Measurements from ENCODE around the gene CLHC1.
"Not testable (repeated sequence)": the region's sequence is repeated elsewhere in the genome, so short reads cannot be mapped to it uniquely, and the experiment has no call there.

Gene CLHC1

GRCh38 chr2:55134316-55134706 is 97.8 kb downstream of the CLHC1 start:
- DNase-seq (ENCODE audit: low read depth), result no peak

- peak; percentile 56 for DNase-seq (ENCODE audit: low read depth)
Measured at GRCh38 chr2:55133467-55134315, 98.4 kb downstream of the CLHC1 start.

- no peak for DNase-seq (ENCODE audit: low read depth)
Measured at GRCh38 chr2:55130849-55131248, 101.2 kb downstream of the CLHC1 start.

- DNase-seq (ENCODE audit: low read depth), result not testable (repeated sequence)
Measured at GRCh38 chr2:55126643-55127042, 105.5 kb downstream of the CLHC1 start.

Measured in CMK (cell line).